PC-3 (cell line): ENCODE measurements around the gene VASN. TPM values are rescaled to one million over a fixed set of nuclear protein-coding genes. Genes with fewer than 3 reads are reported as not detected.

Experiments
- ATAC-seq: fragments of 200-7000 bp; cut with Tn5 transposase; 2 replicates; pipeline ENCODE4 v1.9.1; 2020; ENCODE audit warnings: mild to moderate bottlenecking, moderate library complexity
- BruUV-seq: library from RNA; stranded (reverse); fragments of 400-500 nt; replicated peaks from 2 replicates; lab custom pipeline; 2021; lab: Mats Ljungman, UMichigan
- CTCF ChIA-PET: fragments of 300-600 bp; sonication (Branson Sonifier 250); formaldehyde crosslinking; loops from one replicate; lab custom pipeline; 2022; ENCODE audit warnings: antibody characterized with exemption; lab: Charles Lee
- POLR2A ChIA-PET: fragments of 300-600 bp; sonication (Branson Sonifier 250); formaldehyde crosslinking; loops from one replicate; lab custom pipeline; 2022; ENCODE audit warnings: antibody characterized with exemption; ENCODE audit not compliant: unreplicated experiment; lab: Charles Lee
- DNase-seq: peaks from one replicate; pipeline ENCODE4 v3.0.0-alpha.2; 2015
- H2AFZ ChIP-seq: fragments of 300-600 bp; sonication (generic); 2 replicates; pipeline ENCODE4 v1.6.0; 2016; ENCODE audit warnings: antibody characterized with exemption, low read length
- H3F3A ChIP-seq: fragments of 300-600 bp; sonication (generic); one replicate; pipeline ENCODE4 v1.6.0; 2017; ENCODE audit warnings: antibody characterized with exemption, low read length, control low read depth, mild to moderate bottlenecking; ENCODE audit not compliant: unreplicated experiment
- H3K27ac ChIP-seq: fragments of 300-600 bp; sonication (generic); 2 replicates; pipeline ENCODE4 v1.5.1; 2016; ENCODE audit warnings: mild to moderate bottlenecking, low read length
- H3K27me3 ChIP-seq: fragments of 300-600 bp; sonication (generic); 2 replicates; pipeline ENCODE4 v1.6.1; 2016; ENCODE audit warnings: low read length, mixed read lengths
- H3K36me3 ChIP-seq: fragments of 300-600 bp; sonication (generic); 2 replicates; pipeline ENCODE4 v1.6.1; 2016; ENCODE audit warnings: low read depth, mixed run types, low read length, mixed read lengths
- H3K4me1 ChIP-seq: fragments of 300-600 bp; sonication (generic); 2 replicates; pipeline ENCODE4 v1.5.1; 2016; ENCODE audit warnings: low read length; ENCODE audit not compliant: insufficient read depth
- H3K4me2 ChIP-seq: fragments of 300-600 bp; sonication (generic); 2 replicates; pipeline ENCODE4 v1.6.0; 2016; ENCODE audit warnings: low read length
- H3K4me3 ChIP-seq: fragments of 300-600 bp; sonication (generic); 2 replicates; pipeline ENCODE4 v1.5.1; 2016; ENCODE audit warnings: mild to moderate bottlenecking, low read length, mixed read lengths
- H3K79me2 ChIP-seq: fragments of 300-600 bp; sonication (generic); 2 replicates; pipeline ENCODE4 v1.6.1; 2017; ENCODE audit warnings: low read length, mixed read lengths
- H3K9ac ChIP-seq: fragments of 300-600 bp; sonication (generic); 2 replicates; pipeline ENCODE4 v1.6.0; 2016; ENCODE audit warnings: mild to moderate bottlenecking, low read length
- H3K9me2 ChIP-seq: fragments of 300-600 bp; sonication (generic); replicated peaks from 2 replicates; pipeline ENCODE4 v1.6.1; 2016; ENCODE audit warnings: mixed run types, low read length, mixed read lengths
- H3K9me3 ChIP-seq: fragments of 300-600 bp; sonication (generic); 2 replicates; pipeline ENCODE4 v1.6.1; 2016; ENCODE audit warnings: low read length, mixed read lengths
- H4K20me1 ChIP-seq: fragments of 300-600 bp; sonication (generic); 2 replicates; pipeline ENCODE4 v1.6.1; 2016; ENCODE audit warnings: low read length, mixed read lengths
- EZH2 ChIP-seq: fragments of 300-600 bp; sonication (generic); IDR thresholded peaks from one replicate; pipeline ENCODE4 v1.6.1; 2017; ENCODE audit warnings: antibody characterized with exemption, mild to moderate bottlenecking, low read length; ENCODE audit not compliant: unreplicated experiment
- EZH2phosphoT487 ChIP-seq: fragments of 300-600 bp; sonication (generic); IDR thresholded peaks from 2 replicates; pipeline ENCODE4 v1.6.1; 2018; ENCODE audit warnings: mild to moderate bottlenecking, antibody characterized with exemption, low read length, borderline replicate concordance
- intact Hi-C: fragments of 100-400 bp; cut with micrococcal nuclease; formaldehyde crosslinking; loops from 2 replicates; pipeline ENCODE4 v1.9.0; 2023
- total RNA-seq: library from RNA; depleted of rRNA; stranded (reverse); fragments of >200 nt; gene quantifications from 2 replicates; pipeline ENCODE4 v1.2.3, GENCODE V29; 2014
- TF ChIP-seq, protein P1 (sequence below): fragments of 300-600 bp; sonication (generic); conservative IDR thresholded peaks from 2 replicates; pipeline ENCODE4 v1.5.1; 2017; ENCODE audit warnings: antibody characterized with exemption, low read depth, mild to moderate bottlenecking, low read length

Gene VASN
- total RNA-seq, 1 experiment from 2014 or later: 12.2 TPM

DNA sequence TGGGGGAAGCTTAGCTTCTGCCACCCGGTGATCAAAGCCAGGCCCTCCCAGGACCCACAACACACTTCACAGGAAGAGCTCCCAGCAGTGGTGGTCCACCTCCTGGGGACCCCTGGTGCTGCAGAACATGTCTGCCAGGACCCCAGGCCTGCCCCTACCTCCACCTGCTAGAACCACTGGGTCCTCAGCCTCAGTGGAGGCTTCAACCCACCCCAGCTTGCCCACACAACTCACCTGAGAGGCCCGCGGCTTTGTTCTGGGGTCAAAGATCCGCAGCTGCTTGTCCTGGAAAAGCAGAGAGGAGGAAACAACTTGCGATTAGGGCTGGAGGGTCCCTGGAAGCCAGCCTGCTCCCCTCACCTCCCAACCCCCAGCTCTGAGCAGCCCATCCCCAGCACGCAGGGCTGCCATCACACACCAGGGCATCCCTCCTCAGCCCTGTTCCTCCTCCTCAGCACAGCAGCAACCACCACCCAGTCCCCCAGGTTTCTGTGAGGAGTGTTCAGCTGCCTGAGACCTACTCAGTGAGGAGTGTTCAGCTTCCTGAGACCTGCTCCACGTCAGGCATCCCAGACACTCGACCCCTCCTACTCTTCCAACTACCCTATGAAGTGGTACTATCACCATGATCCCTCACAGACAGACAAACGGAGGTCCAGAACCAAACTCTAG lies 23.5 kb downstream of the VASN start:
- Histone ChIP-seq H3K27me3 (no peaks in the 10 kb centered on the region), H3K79me2 (no peaks in the 10 kb centered on the region), H3K4me3 (no peak overlapping the region), H3K9me2 (no peaks in the 10 kb centered on the region), H3K27ac (no peak overlapping the region), H3K4me1 (no peaks in the 10 kb centered on the region), H3K36me3 (no peaks in the 10 kb centered on the region), H2AFZ (no peak overlapping the region), H4K20me1 (no peaks in the 10 kb centered on the region), H3F3A (no peaks in the 10 kb centered on the region), H3K9ac (no peak overlapping the region), H3K4me2 (no peak overlapping the region), H3K9me3 (no peaks in the 10 kb centered on the region)
- no peak for ATAC-seq
- BruUV-seq: no TSS peak
- intact Hi-C loops: no loop called here
- POLR2A ChIA-PET: no interaction called here
- TF ChIP-seq, protein P1, sequence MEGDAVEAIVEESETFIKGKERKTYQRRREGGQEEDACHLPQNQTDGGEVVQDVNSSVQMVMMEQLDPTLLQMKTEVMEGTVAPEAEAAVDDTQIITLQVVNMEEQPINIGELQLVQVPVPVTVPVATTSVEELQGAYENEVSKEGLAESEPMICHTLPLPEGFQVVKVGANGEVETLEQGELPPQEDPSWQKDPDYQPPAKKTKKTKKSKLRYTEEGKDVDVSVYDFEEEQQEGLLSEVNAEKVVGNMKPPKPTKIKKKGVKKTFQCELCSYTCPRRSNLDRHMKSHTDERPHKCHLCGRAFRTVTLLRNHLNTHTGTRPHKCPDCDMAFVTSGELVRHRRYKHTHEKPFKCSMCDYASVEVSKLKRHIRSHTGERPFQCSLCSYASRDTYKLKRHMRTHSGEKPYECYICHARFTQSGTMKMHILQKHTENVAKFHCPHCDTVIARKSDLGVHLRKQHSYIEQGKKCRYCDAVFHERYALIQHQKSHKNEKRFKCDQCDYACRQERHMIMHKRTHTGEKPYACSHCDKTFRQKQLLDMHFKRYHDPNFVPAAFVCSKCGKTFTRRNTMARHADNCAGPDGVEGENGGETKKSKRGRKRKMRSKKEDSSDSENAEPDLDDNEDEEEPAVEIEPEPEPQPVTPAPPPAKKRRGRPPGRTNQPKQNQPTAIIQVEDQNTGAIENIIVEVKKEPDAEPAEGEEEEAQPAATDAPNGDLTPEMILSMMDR: no peak
- TF ChIP-seq EZH2phosphoT487 (no peak), EZH2 (no peak)
- DNase-seq: no peak
- CTCF ChIA-PET: no interaction called here

DNA sequence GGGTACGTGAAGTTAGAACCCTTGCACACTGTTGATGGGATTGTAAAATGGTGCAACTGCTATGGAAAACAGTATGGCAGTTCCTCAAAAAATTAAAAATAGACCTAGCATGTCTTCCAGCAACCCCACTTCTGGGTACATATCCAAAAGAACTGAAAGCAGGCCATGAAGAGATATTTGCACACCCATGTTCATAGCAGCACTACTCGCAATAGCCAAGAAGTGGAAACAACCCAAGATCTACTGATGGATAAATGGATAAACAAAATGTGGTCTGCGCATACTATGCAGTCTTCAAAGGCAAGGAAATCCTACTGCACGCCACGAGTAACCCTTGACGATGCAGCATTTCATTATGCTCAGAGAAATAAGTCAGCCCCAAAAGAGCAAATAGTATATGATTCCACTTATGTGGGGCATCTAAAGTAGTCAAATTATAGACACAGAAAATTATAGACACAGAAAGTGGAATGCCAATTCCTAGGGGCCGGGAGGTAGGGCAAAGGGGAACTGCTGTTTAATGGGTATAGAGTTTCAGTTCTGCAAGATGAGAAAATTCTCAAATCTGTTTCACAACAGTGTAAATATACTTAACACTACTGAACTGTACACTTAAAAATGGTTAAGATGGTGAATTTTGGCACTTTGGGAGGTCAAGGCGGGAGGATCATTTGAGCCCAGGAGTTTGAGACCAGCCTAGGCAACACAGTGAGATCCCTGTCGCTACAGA lies 27.5 kb downstream of the VASN start:
- no peak overlapping the region for H3K4me3 ChIP-seq
- no peaks in the 10 kb centered on the region for H3K4me1 ChIP-seq
- no peak for TF ChIP-seq EZH2
- TF ChIP-seq EZH2phosphoT487: no peak
- TF ChIP-seq, protein P1: no peak
- no peak for ATAC-seq
- intact Hi-C loops: no loop called here
- H2AFZ ChIP-seq: no peak overlapping the region
- no peak overlapping the region for H3K4me2 ChIP-seq
- no peaks in the 10 kb centered on the region for H3K36me3 ChIP-seq
- POLR2A ChIA-PET: no interaction called here
- H3K9ac ChIP-seq: no peak overlapping the region
- H3K9me2 ChIP-seq: no peaks in the 10 kb centered on the region
- H4K20me1 ChIP-seq: no peaks in the 10 kb centered on the region
- no peak overlapping the region for H3K27ac ChIP-seq
- DNase-seq: no peak
- H3F3A ChIP-seq: no peaks in the 10 kb centered on the region
- no peaks in the 10 kb centered on the region for H3K27me3 ChIP-seq
- no peaks in the 10 kb centered on the region for H3K79me2 ChIP-seq
- BruUV-seq: no TSS peak
- CTCF ChIA-PET: no interaction called here
- H3K9me3 ChIP-seq: no peaks in the 10 kb centered on the region

DNA sequence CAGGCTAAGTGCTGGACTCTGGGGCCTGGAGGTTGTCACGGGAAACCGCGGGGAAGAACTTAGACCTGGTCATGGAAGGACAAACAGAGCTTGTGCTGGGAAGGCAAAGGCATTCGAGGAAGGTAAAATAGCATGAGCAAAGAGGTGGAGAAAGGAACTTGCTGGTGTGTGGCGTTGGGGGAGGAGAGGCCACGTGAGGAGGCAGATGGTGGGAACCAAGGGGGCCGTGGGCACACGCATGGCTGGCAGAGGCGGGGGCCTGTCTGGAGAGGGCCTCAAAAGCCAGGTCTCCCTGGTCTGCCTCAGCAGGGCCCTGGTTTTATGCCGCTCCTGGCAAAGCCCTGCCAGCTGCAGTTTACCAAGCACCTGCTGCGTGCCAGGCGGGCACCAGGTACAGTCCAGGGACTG lies 29.4 kb downstream of the VASN start:
- POLR2A ChIA-PET: no interaction called here
- intact Hi-C loops: no loop called here

More for the DNA sequence above, 29.4 kb downstream of the VASN start:
- Histone ChIP-seq H3K36me3 (no peaks in the 10 kb centered on the region), H4K20me1 (no peaks in the 10 kb centered on the region), H3K4me1 (no peaks in the 10 kb centered on the region), H3K4me2 (no peak overlapping the region), H3K9me2 (no peaks in the 10 kb centered on the region), H2AFZ (no peak overlapping the region), H3K79me2 (no peaks in the 10 kb centered on the region), H3F3A (no peaks in the 10 kb centered on the region), H3K4me3 (no peak overlapping the region), H3K27me3 (no peaks in the 10 kb centered on the region), H3K9me3 (no peaks in the 10 kb centered on the region), H3K27ac (no peak overlapping the region), H3K9ac (no peak overlapping the region)
- no peak for TF ChIP-seq EZH2
- TF ChIP-seq EZH2phosphoT487: no peak
- TF ChIP-seq, protein P1: no peak
- no peak for DNase-seq
- no peak for ATAC-seq
- CTCF ChIA-PET: no interaction called here
- BruUV-seq: no TSS peak
